Right lobe of liver (tissue), 6 donors: Measurements from ENCODE around the gene DHCR24. TPM values are rescaled to one million over a fixed set of nuclear protein-coding genes. Genes with fewer than 3 reads are reported as not detected.

ENCODE experiments used
- ATAC-seq, 4 donors: fragments of 200-7000 bp; cut with Tn5 transposase; one replicate each; pipeline ENCODE4 v1.9.1; 2020; ENCODE audit warnings: mild to moderate bottlenecking in 4 of 4, moderate library complexity in 4 of 4
- DNase-seq, 3 donors: peaks; one replicate each; pipeline ENCODE4 v3.0.0-alpha.2; 2020
- H3K27ac ChIP-seq, 3 donors: fragments of 200-600 bp; one replicate each; pipeline ENCODE4 v1.8.0; 2022
- H3K27me3 ChIP-seq, 2 donors: fragments of 200-600 bp; one replicate each; pipeline ENCODE4 v1.8.0; 2022
- H3K36me3 ChIP-seq, 4 donors: fragments of 200-600 bp; sonication (generic) in 1 of 4; one replicate each; pipeline versions ENCODE4 v1.5.1 to v1.8.0; 2017 to 2022; ENCODE audit warnings: control low read depth in 1 of 4
- H3K4me1 ChIP-seq, 4 donors: fragments of 200-600 bp; sonication (generic) in 1 of 4; one replicate each; pipeline versions ENCODE4 v1.5.1 to v1.8.0; 2017 to 2022; ENCODE audit warnings: control low read depth in 1 of 4
- H3K4me3 ChIP-seq, 3 donors: fragments of 200-600 bp; one replicate each; pipeline ENCODE4 v1.8.0; 2022
- H3K9me3 ChIP-seq, 4 donors: fragments of 200-600 bp; sonication (generic) in 1 of 4; one replicate each; pipeline versions ENCODE4 v1.5.1 to v1.8.0; 2017 to 2022; ENCODE audit warnings: control low read depth in 1 of 4
- CTCF ChIP-seq, 4 donors: fragments of 200-600 bp in 3 of 4; fragments of 450-650 bp in 1 of 4; IDR thresholded peaks; one replicate each; pipeline versions ENCODE4 v1.5.1 to v1.8.0; 2016 to 2022; ENCODE audit warnings: antibody characterized with exemption in 4 of 4, mild to moderate bottlenecking in 2 of 4
- POLR2A ChIP-seq: fragments of 450-650 bp; IDR thresholded peaks from one replicate; pipeline ENCODE4 v1.6.1; 2017; ENCODE audit warnings: antibody characterized with exemption, mild to moderate bottlenecking
- WGBS: methylation state at CpG from one replicate; pipeline ENCODE4 v1.1.6; 2018; ENCODE audit warnings: low coverage, low lambda C conversion rate; ENCODE audit not compliant: insufficient coverage; ENCODE audit errors: missing lambda C conversion rate; 5-methylcytosine and 5-hydroxymethylcytosine counted together
- intact Hi-C, 2 donors: fragments of 100-400 bp; cut with DNase I; formaldehyde crosslinking; loops; one replicate each; pipeline versions ENCODE4 v1.11.2 to v1.14.1; 2022
- total RNA-seq, 6 experiments: library from RNA; depleted of rRNA in 2 of 6; stranded (reverse); fragments of >200 nt in 2 of 6; fragmentation: NEBNext Ultra II Directional in 3 of 6; extraction: Animal tissue kit (Norgen Biotek cat#: 25700) in 3 of 6; gene quantifications; one replicate each; pipeline versions ENCODE4 v1.1.0 to v1.2.4, GENCODE V29; 2016 to 2023
- donor health status: DM: no; HTN: yes; CAD: no.
- donor health status: DM: no; HTN: no; CAD: no.
- donor health status: DM: no; HTN: no; CAD: no.
- donor health status: DM: no; HTN: yes; CAD: no.
- donor health status: DM: no; HTN: yes; CAD: no.

The DHCR24 gene
- total RNA-seq, 6 experiments from 2014 or later: 319 to 1,976 (median 596) TPM

GRCh38 chr1:54864460-54865208, 22.4 kb downstream of the DHCR24 start:
- peak overlapping the region; percentile 0 to 61 (median 50) for H3K4me3 ChIP-seq
- peaks cover 0 to 92% (median 41%) of the 10 kb centered on the region in 4 donors for H3K4me1 ChIP-seq
- DNase-seq (peak in 1 of 3 donors; percentile 73), ATAC-seq (peak; percentile 40 to 70 (median 54))
- TF ChIP-seq POLR2A: no peak
- no peak for TF ChIP-seq CTCF (IDR thresholded peaks at IDR 0.05)
- 38% methylated on average over 4 of the region's 6 CpGs for WGBS
- H3K27me3 ChIP-seq: no peaks in the 10 kb centered on the region
- peak overlapping the region; percentile 3 to 76 (median 68) for H3K27ac ChIP-seq
- no peaks in the 10 kb centered on the region for H3K9me3 ChIP-seq
- intact Hi-C loops: no loop called here
- H3K36me3 ChIP-seq: peaks cover 4 to 83% (median 10%) of the 10 kb centered on the region in 4 donors

- H3K36me3 ChIP-seq: peaks cover 4 to 88% (median 10%) of the 10 kb centered on the region in 4 donors
- peak in 1 of 3 donors; percentile 32 for DNase-seq
Measured at GRCh38 chr1:54863267-54863665, 23.7 kb downstream of the DHCR24 start.

GRCh38 chr1:54861070-54861761, 25.8 kb downstream of the DHCR24 start:
- peaks cover 2 to 82% (median 8%) of the 10 kb centered on the region in 4 donors for H3K36me3 ChIP-seq
- H3K4me3 ChIP-seq: no peak overlapping the region
- TF ChIP-seq POLR2A: no peak
- no peak for TF ChIP-seq CTCF (IDR thresholded peaks at IDR 0.05)
- H3K27ac ChIP-seq: peak overlapping the region in 1 of 3 donors; percentile 12
- no peaks in the 10 kb centered on the region for H3K9me3 ChIP-seq
- peaks cover 0 to 94% (median 43%) of the 10 kb centered on the region in 4 donors for H3K4me1 ChIP-seq
- H3K27me3 ChIP-seq: no peaks in the 10 kb centered on the region
- 44% methylated on average over 5 of the region's 5 CpGs for WGBS
- ATAC-seq: no peak
- DNase-seq: peak in 1 of 3 donors; percentile 31
- intact Hi-C loops: no loop called here

More at GRCh38 chr1:54863267-54863665, 23.7 kb downstream of the DHCR24 start:
- Histone ChIP-seq H3K27ac (peak overlapping the region in 1 of 3 donors; percentile 76), H3K4me3 (peak overlapping the region in 1 of 3 donors; percentile 61), H3K4me1 (peaks cover 0 to 94% (median 44%) of the 10 kb centered on the region in 4 donors), H3K27me3 (no peaks in the 10 kb centered on the region), H3K9me3 (no peaks in the 10 kb centered on the region)
- intact Hi-C loops: no loop called here
- TF ChIP-seq POLR2A (no peak), CTCF (IDR thresholded peaks at IDR 0.05) (no peak)
- WGBS: 65% methylated on average over 3 of the region's 3 CpGs
- no peak for ATAC-seq

- ATAC-seq (no peak), DNase-seq (peak in 1 of 3 donors; percentile 15)
- Histone ChIP-seq H3K4me1 (peaks cover 0 to 89% (median 43%) of the 10 kb centered on the region in 4 donors), H3K27ac (peak overlapping the region in 1 of 3 donors; percentile 19), H3K27me3 (no peaks in the 10 kb centered on the region), H3K4me3 (no peak overlapping the region), H3K9me3 (no peaks in the 10 kb centered on the region), H3K36me3 (peaks cover 4 to 84% (median 6%) of the 10 kb centered on the region in 4 donors)
- WGBS: 78% methylated on average over 5 of the region's 5 CpGs
- intact Hi-C loops: no loop called here
- TF ChIP-seq CTCF (IDR thresholded peaks at IDR 0.05) (no peak), POLR2A (no peak)
Measured at GRCh38 chr1:54859700-54860391, 27.1 kb downstream of the DHCR24 start.
